K562 (cell line): ENCODE data around the gene TF. TPM values are rescaled to one million over a fixed set of nuclear protein-coding genes. Genes with fewer than 3 reads are reported as not detected.

ENCODE experiments used
- ATAC-seq: fragments of 200-7000 bp; cut with Tn5 transposase; 3 replicates; pipeline ENCODE4 v1.9.1; 2020; ENCODE audit warnings: moderate library complexity
- BruUV-seq: library from RNA; stranded (reverse); fragments of 400-500 nt; replicated peaks from 2 replicates; lab custom pipeline; 2021; lab: Mats Ljungman, UMichigan
- CTCF ChIA-PET: fragments of 300-600 bp; formaldehyde crosslinking; extraction: SDS; loops from one replicate; lab custom pipeline; 2021; ENCODE audit warnings: low intra/inter-chr PET ratio; lab: Yijun Ruan, JAX
- POLR2A ChIA-PET: fragments of 300-600, 350-650 bp; sonication (Branson Sonifier 250); formaldehyde crosslinking; extraction: SDS; loops from one replicate; lab custom pipeline; 2021; ENCODE audit warnings: antibody characterized with exemption, inconsistent platforms; lab: Yijun Ruan, JAX
- DNase-seq, 4 experiments: peaks; one replicate each; pipeline versions ENCODE4 v3.0.0 to v3.0.0-alpha.2; 2011 to 2018; ENCODE audit warnings: low spot score in 3 of 4, mixed read lengths in 3 of 4; ENCODE audit errors: extremely low read depth in 1 of 4
- FAIRE-seq: peaks from 2 replicates; lab custom pipeline; 2011; peaks lifted over from hg19 to GRCh38; lab: Jason Lieb, UNC
- H2AFZ ChIP-seq: 2 replicates; pipeline ENCODE4 v1.6.0; 2011; ENCODE audit warnings: low read depth, low read length, control low read depth, inconsistent platforms
- H3K27ac ChIP-seq: fragments of 200-600 bp; 3 replicates; pipeline ENCODE4 v1.8.0; 2011; ENCODE audit warnings: low read depth, mild to moderate bottlenecking, control low read depth, inconsistent platforms, low read length, moderate library complexity, mixed read lengths; ENCODE audit errors: extremely low read depth
- H3K27me3 ChIP-seq, 2 experiments: fragments of 300-600 bp in 1 of 2; 2 replicates in 1 of 2; 3 replicates in 1 of 2; pipeline versions ENCODE4 v1.6.0 to v1.8.0; 2011; ENCODE audit warnings: inconsistent platforms in 2 of 2, low read length in 2 of 2, mild to moderate bottlenecking in 1 of 2, mixed read lengths in 1 of 2, moderate library complexity in 1 of 2; ENCODE audit not compliant: control insufficient read depth in 2 of 2, insufficient read depth in 2 of 2
- H3K36me3 ChIP-seq: fragments of 300-600 bp; 3 replicates; pipeline ENCODE4 v1.8.0; 2011; ENCODE audit warnings: mild to moderate bottlenecking, low read length, inconsistent platforms; ENCODE audit not compliant: control insufficient read depth, insufficient read depth
- H3K4me1 ChIP-seq, 2 experiments: fragments of 200-600 bp in 1 of 2; replicated peaks in 1 of 2; 2 replicates in 1 of 2; 3 replicates in 1 of 2; pipeline versions ENCODE4 v1.5.1 to v1.8.0; 2011; ENCODE audit warnings: inconsistent platforms in 2 of 2, low read length in 2 of 2, mild to moderate bottlenecking in 1 of 2, mixed read lengths in 1 of 2, moderate library complexity in 1 of 2; ENCODE audit not compliant: control insufficient read depth in 2 of 2, insufficient read depth in 2 of 2
- H3K4me2 ChIP-seq: 2 replicates; pipeline ENCODE4 v1.6.1; 2011; ENCODE audit warnings: low read length, control low read depth, inconsistent platforms, mixed read lengths; ENCODE audit not compliant: insufficient read depth
- H3K4me3 ChIP-seq: fragments of 200-600 bp; sonication (generic), shearing (Covaris generic); 2 replicates; pipeline ENCODE4 v1.5.1; 2016; ENCODE audit warnings: control low read depth, inconsistent platforms
- H3K79me2 ChIP-seq: fragments of 200-600 bp; 3 replicates; pipeline ENCODE4 v1.8.0; 2011; ENCODE audit warnings: low read length, inconsistent platforms; ENCODE audit not compliant: control insufficient read depth, insufficient read depth
- H3K9ac ChIP-seq, 2 experiments: 2 replicates each; pipeline versions ENCODE4 v1.6.0 to v1.6.1; 2011; ENCODE audit warnings: low read depth in 2 of 2, low read length in 2 of 2, control low read depth in 1 of 2, inconsistent platforms in 1 of 2, mild to moderate bottlenecking in 1 of 2, mixed read lengths in 1 of 2; ENCODE audit not compliant: insufficient read depth in 1 of 2
- H3K9me1 ChIP-seq: one replicate; pipeline ENCODE4 v1.6.0; 2011; ENCODE audit warnings: inconsistent platforms, mild to moderate bottlenecking, low read length, moderate library complexity; ENCODE audit not compliant: control insufficient read depth, insufficient read depth
- H3K9me3 ChIP-seq: replicated peaks from 2 replicates; pipeline ENCODE4 v1.5.1; 2011; ENCODE audit warnings: low read depth, low read length, inconsistent platforms; ENCODE audit not compliant: control insufficient read depth, insufficient read depth
- H4K20me1 ChIP-seq: replicated peaks from 2 replicates; pipeline ENCODE4 v1.6.1; 2011; ENCODE audit warnings: low read length, inconsistent platforms, mixed read lengths; ENCODE audit not compliant: control insufficient read depth, insufficient read depth
- ZNF586 ChIP-seq: fragments of 450-650 bp; formaldehyde crosslinking; conservative IDR thresholded peaks from 2 replicates; pipeline ENCODE4 v1.4.0; 2020; ENCODE audit warnings: mild to moderate bottlenecking, moderate library complexity
- WGBS: fragments of 100-300 bp; shearing (Covaris generic); methylation state at CpG from one replicate; pipeline ENCODE4 v1.1.6; 2016; ENCODE audit warnings: low coverage, mixed read lengths; ENCODE audit not compliant: insufficient coverage; ENCODE audit errors: missing lambda C conversion rate; 5-methylcytosine and 5-hydroxymethylcytosine counted together
- in situ Hi-C: fragments of 300-500 bp; cut with MboI; formaldehyde crosslinking; loops from 4 replicates; pipeline ENCODE4 v1.15.0; 2018; ENCODE audit warnings: inconsistent platforms, mixed read lengths
- intact Hi-C: fragments of 100-400 bp; cut with micrococcal nuclease; formaldehyde crosslinking; loops from 2 replicates; pipeline ENCODE4 v1.14.2; 2022
- polyA plus RNA-seq, 8 experiments: library from polyadenylated mRNA; depleted of rRNA in 4 of 8; stranded (reverse) in 5 of 8; unstranded in 3 of 8; fragments of >200 nt; fragmentation: Nextera tagmentation in 2 of 8; fragmentation: Illumina TruSeq in 1 of 8; extraction: Ambion mirVana in 2 of 8; extraction: Trizol in 1 of 8; gene quantifications; 2 replicates each; pipeline versions ENCODE4 v1.2.1 to v1.2.3, GENCODE V29; 2011 to 2014; ENCODE audit warnings: inconsistent platforms in 1 of 8, missing spikeins in 1 of 8
- total RNA-seq, 7 experiments: library from RNA; depleted of rRNA in 6 of 7; stranded (reverse); fragments of >200 nt in 6 of 7; fragmentation: Illumina TruSeq in 2 of 7; extraction: Trizol in 2 of 7; gene quantifications; 2 replicates each; pipeline versions ENCODE4 v1.2.1 to v1.2.3, GENCODE V29; 2011 to 2021; ENCODE audit warnings: low replicate concordance in 1 of 7
- TF ChIP-seq, protein P1 (sequence below), 3 experiments: IDR thresholded peaks in 2 of 3; conservative IDR thresholded peaks in 1 of 3; 2 replicates each; pipeline ENCODE4 v1.5.1; 2011 to 2012; ENCODE audit warnings: low read length in 3 of 3, mild to moderate bottlenecking in 3 of 3, control low read depth in 2 of 3, improper control_type of control experiment in 1 of 3, inconsistent platforms in 1 of 3, low read depth in 1 of 3, mixed read lengths in 1 of 3, moderate library complexity in 1 of 3; ENCODE audit not compliant: insufficient read depth in 2 of 3

Gene TF
- total and polyA plus RNA-seq, 9 of the 15 experiments (the other 6 are each of a cell fraction or from before 2014, with no cell fraction given) = 0.09 to 9.2 (median 3.1) TPM

GRCh38 chr3:133831966-133832801, 86.0 kb downstream of the TF start:
- Histone ChIP-seq H3K9ac (no peak overlapping the region), H3K4me3 (no peak overlapping the region), H3K9me3 (no peaks in the 10 kb centered on the region), H3K9me1 (no peaks in the 10 kb centered on the region), H3K4me1 (peaks cover 0 to 5% of the 10 kb centered on the region in 2 experiments; a peak in 2 of 5 replicates), H3K27me3 (no peaks in the 10 kb centered on the region), H3K36me3 (no peaks in the 10 kb centered on the region), H4K20me1 (no peaks in the 10 kb centered on the region)
- in situ Hi-C loops = no loop called here
- no peak for ATAC-seq
- intact Hi-C loops = loop anchor here (5.0 kb wide), 1 partner anchor 95 kb away; no protein-coding TSS in a partner anchor
- POLR2A ChIA-PET = interaction anchor here (0.6 to 1.7 kb wide), 3 partner anchors 9 to 19 kb away, joined by 4 read pairs; no protein-coding TSS in a partner anchor
- TF ChIP-seq ZNF586 (CRISPR knock-in tag) = no peak
- TF ChIP-seq, protein P1, sequence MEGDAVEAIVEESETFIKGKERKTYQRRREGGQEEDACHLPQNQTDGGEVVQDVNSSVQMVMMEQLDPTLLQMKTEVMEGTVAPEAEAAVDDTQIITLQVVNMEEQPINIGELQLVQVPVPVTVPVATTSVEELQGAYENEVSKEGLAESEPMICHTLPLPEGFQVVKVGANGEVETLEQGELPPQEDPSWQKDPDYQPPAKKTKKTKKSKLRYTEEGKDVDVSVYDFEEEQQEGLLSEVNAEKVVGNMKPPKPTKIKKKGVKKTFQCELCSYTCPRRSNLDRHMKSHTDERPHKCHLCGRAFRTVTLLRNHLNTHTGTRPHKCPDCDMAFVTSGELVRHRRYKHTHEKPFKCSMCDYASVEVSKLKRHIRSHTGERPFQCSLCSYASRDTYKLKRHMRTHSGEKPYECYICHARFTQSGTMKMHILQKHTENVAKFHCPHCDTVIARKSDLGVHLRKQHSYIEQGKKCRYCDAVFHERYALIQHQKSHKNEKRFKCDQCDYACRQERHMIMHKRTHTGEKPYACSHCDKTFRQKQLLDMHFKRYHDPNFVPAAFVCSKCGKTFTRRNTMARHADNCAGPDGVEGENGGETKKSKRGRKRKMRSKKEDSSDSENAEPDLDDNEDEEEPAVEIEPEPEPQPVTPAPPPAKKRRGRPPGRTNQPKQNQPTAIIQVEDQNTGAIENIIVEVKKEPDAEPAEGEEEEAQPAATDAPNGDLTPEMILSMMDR (IDR thresholded peaks at IDR 0.05 in 2 of 3, conservative IDR thresholded peaks at IDR 0.05 in 1 of 3; ENCODE audit: insufficient read depth in 2 of 3, low read depth in 1 of 3, low read length in 3 of 3) = peak in 2 of 3 experiments; percentile 28 to 31; a peak in 1 of 6 replicates
- TF ChIP-seq, all 486 proteins: peak for 1
- WGBS = 53% methylated on average over 9 of the region's 13 CpGs
- Histone ChIP-seq H2AFZ (no peak overlapping the region), H3K27ac (no peak overlapping the region), H3K4me2 (no peak overlapping the region), H3K79me2 (no peaks in the 10 kb centered on the region)
- FAIRE-seq = no peak
- no TSS peak for BruUV-seq
- no peak for DNase-seq
- CTCF ChIA-PET = no interaction called here
